Endothelial cell of umbilical vein (primary cell): ENCODE data around the gene LRRC30. TPM values are rescaled to one million over a fixed set of nuclear protein-coding genes. Genes with fewer than 3 reads are reported as not detected.

Experiments
- BruUV-seq: library from RNA; stranded (reverse); fragments of 400-500 nt; replicated peaks from 2 replicates; lab custom pipeline; 2021; lab: Mats Ljungman, UMichigan
- CTCF ChIA-PET: fragments of 300-600, 350-600 bp; sonication (Branson Sonifier 250); formaldehyde crosslinking; loops from one replicate; lab custom pipeline; 2021; ENCODE audit warnings: antibody characterized with exemption, inconsistent platforms; lab: Charles Lee
- POLR2A ChIA-PET: fragments of 300-600, 350-600 bp; sonication (Branson Sonifier 250); formaldehyde crosslinking; loops from one replicate; lab custom pipeline; 2021; ENCODE audit warnings: antibody characterized with exemption, inconsistent platforms; lab: Charles Lee
- DNase-seq: peaks from one replicate; pipeline ENCODE4 v3.0.0-alpha.2; 2011; ENCODE audit warnings: low read depth, low spot score
- FAIRE-seq: peaks from 2 replicates; lab custom pipeline; 2011; peaks lifted over from hg19 to GRCh38; lab: Jason Lieb, UNC
- H2AFZ ChIP-seq: 2 replicates; pipeline ENCODE4 v1.6.0; 2012; ENCODE audit warnings: low read depth, low read length, control low read depth, inconsistent platforms
- H3K27ac ChIP-seq: 2 replicates; pipeline ENCODE4 v1.5.1; 2011; ENCODE audit warnings: low read depth, mild to moderate bottlenecking, control low read depth, low read length, moderate library complexity; ENCODE audit not compliant: insufficient read depth
- H3K27me3 ChIP-seq, 2 experiments: 2 replicates each; pipeline versions ENCODE4 v1.6.0 to v1.6.1; 2011; ENCODE audit warnings: low read length in 2 of 2, mixed read lengths in 1 of 2; ENCODE audit not compliant: control insufficient read depth in 2 of 2, insufficient read depth in 2 of 2
- H3K36me3 ChIP-seq, 2 experiments: 2 replicates in 1 of 2; 3 replicates in 1 of 2; pipeline ENCODE4 v1.5.1; 2011; ENCODE audit warnings: low read length in 2 of 2, mild to moderate bottlenecking in 1 of 2, moderate library complexity in 1 of 2; ENCODE audit not compliant: control insufficient read depth in 2 of 2, insufficient read depth in 2 of 2; ENCODE audit errors: extremely low read depth in 1 of 2
- H3K4me1 ChIP-seq: 3 replicates; pipeline ENCODE4 v1.5.1; 2011; ENCODE audit warnings: mild to moderate bottlenecking, low read length; ENCODE audit not compliant: control insufficient read depth, insufficient read depth; ENCODE audit errors: extremely low read depth
- H3K4me2 ChIP-seq: 2 replicates; pipeline ENCODE4 v1.6.1; 2011; ENCODE audit warnings: low read length, control low read depth, mixed read lengths; ENCODE audit not compliant: insufficient read depth
- H3K4me3 ChIP-seq, 3 experiments: fragments of 200-600 bp in 1 of 3; sonication (generic), shearing (Covaris generic) in 1 of 3; replicated peaks in 1 of 3; 2 replicates each; pipeline ENCODE4 v1.5.1; 2011 to 2016; ENCODE audit warnings: control low read depth in 3 of 3, low read length in 3 of 3, mild to moderate bottlenecking in 2 of 3, inconsistent platforms in 1 of 3, low read depth in 1 of 3, moderate library complexity in 1 of 3; ENCODE audit not compliant: insufficient read depth in 1 of 3
- H3K79me2 ChIP-seq: 2 replicates; pipeline ENCODE4 v1.6.0; 2012; ENCODE audit warnings: low read length, inconsistent platforms; ENCODE audit not compliant: control insufficient read depth, insufficient read depth
- H3K9ac ChIP-seq: replicated peaks from 2 replicates; pipeline ENCODE3; 2011; ENCODE audit warnings: low read length, control low read depth; ENCODE audit not compliant: insufficient read depth; ENCODE audit errors: extremely low read depth
- H3K9me1 ChIP-seq: replicated peaks from 3 replicates; pipeline ENCODE4 v1.6.0; 2011; ENCODE audit warnings: mild to moderate bottlenecking, low read length; ENCODE audit not compliant: control insufficient read depth, insufficient read depth; ENCODE audit errors: extremely low read depth
- H3K9me3 ChIP-seq: replicated peaks from 2 replicates; pipeline ENCODE4 v1.5.1; 2012; ENCODE audit warnings: low read length, inconsistent platforms; ENCODE audit not compliant: control insufficient read depth, insufficient read depth
- H4K20me1 ChIP-seq: replicated peaks from 2 replicates; pipeline ENCODE3; 2011; ENCODE audit warnings: mild to moderate bottlenecking, low read length; ENCODE audit not compliant: control insufficient read depth, insufficient read depth; ENCODE audit errors: extremely low read depth
- CTCF ChIP-seq, 2 donors: IDR thresholded peaks; 1 replicate in 1 of 2; 2 replicates in 1 of 2; pipeline ENCODE4 v1.5.1; 2011; ENCODE audit warnings: low read length in 2 of 2, mild to moderate bottlenecking in 2 of 2, moderate library complexity in 2 of 2, control low read depth in 1 of 2, inconsistent platforms in 1 of 2, low read depth in 1 of 2; ENCODE audit not compliant: insufficient read depth in 1 of 2; ENCODE audit errors: extremely low read depth in 1 of 2
- EZH2 ChIP-seq: IDR thresholded peaks from 2 replicates; pipeline ENCODE4 v1.6.1; 2012; ENCODE audit warnings: borderline replicate concordance, low read depth, mild to moderate bottlenecking, moderate library complexity, low read length, inconsistent platforms; ENCODE audit not compliant: severe bottlenecking
- FOS ChIP-seq: IDR thresholded peaks from 2 replicates; pipeline ENCODE4 v1.6.1; 2011; ENCODE audit warnings: mild to moderate bottlenecking, low read length, moderate library complexity, borderline replicate concordance; ENCODE audit not compliant: insufficient read depth
- GATA2 ChIP-seq: IDR thresholded peaks from 2 replicates; pipeline ENCODE4 v1.7.0; 2011; ENCODE audit warnings: low read depth, mild to moderate bottlenecking, moderate library complexity, mixed read lengths, low read length; ENCODE audit not compliant: insufficient read length, insufficient read depth
- JUN ChIP-seq: IDR thresholded peaks from 2 replicates; pipeline ENCODE4 v1.6.1; 2011; ENCODE audit warnings: borderline replicate concordance, low read depth; ENCODE audit not compliant: insufficient read length, insufficient read depth
- MYC ChIP-seq: IDR thresholded peaks from one replicate; pipeline ENCODE4 v1.6.1; 2011; ENCODE audit warnings: mild to moderate bottlenecking, low read depth, low read length
- POLR2A ChIP-seq: IDR thresholded peaks from 2 replicates; pipeline ENCODE4 v1.6.1; 2012; ENCODE audit warnings: low read depth, mild to moderate bottlenecking, control low read depth, low read length
- POLR2AphosphoS5 ChIP-seq: IDR thresholded peaks from 2 replicates; pipeline ENCODE4 v1.6.1; 2012; ENCODE audit warnings: low read depth, mild to moderate bottlenecking, control low read depth, low read length, moderate library complexity; ENCODE audit not compliant: insufficient read depth
- dilution Hi-C: fragments of 300-500 bp; cut with MboI; formaldehyde crosslinking; loops from one replicate; pipeline ENCODE4 v1.15.0; 2019; ENCODE audit warnings: low sequenced_read_pairs; ENCODE audit not compliant: extremely low pct_ligation_motif_present
- intact Hi-C: fragments of 100-400 bp; cut with micrococcal nuclease; formaldehyde crosslinking; loops from one replicate; pipeline ENCODE4 v1.10.0; 2022
- polyA plus RNA-seq, 4 experiments: library from polyadenylated mRNA; depleted of rRNA in 3 of 4; stranded (reverse) in 3 of 4; unstranded in 1 of 4; fragments of >200 nt; gene quantifications; 2 replicates each; pipeline versions ENCODE4 v1.2.1 to v1.2.3, GENCODE V29; 2011 to 2012; ENCODE audit warnings: missing spikeins in 1 of 4
- total RNA-seq: library from RNA; stranded (reverse); gene quantifications from 2 replicates; pipeline ENCODE4 v1.2.3, GENCODE V29; 2021
- TF ChIP-seq, protein P1 (sequence below): IDR thresholded peaks from 2 replicates; pipeline ENCODE4 v1.6.1; 2011; ENCODE audit not compliant: insufficient read depth, insufficient read length

The LRRC30 gene
- total and polyA plus RNA-seq, 2 donors (not counting 3 experiments of a cell fraction or from before 2014, with no cell fraction given) = not detected

- no peaks in the 10 kb centered on the region for H3K9me1 ChIP-seq
- H3K4me2 ChIP-seq = no peak overlapping the region
- TF ChIP-seq EZH2 (no peak), MYC (no peak), CTCF (IDR thresholded peaks at IDR 0.05; ENCODE audit: extremely low read depth in 1 of 2, insufficient read depth in 1 of 2, low read depth in 1 of 2, low read length in 2 of 2) (no peak), POLR2A (no peak), GATA2 (no peak), JUN (no peak), FOS (no peak), POLR2AphosphoS5 (no peak)
- TF ChIP-seq, protein P1, sequence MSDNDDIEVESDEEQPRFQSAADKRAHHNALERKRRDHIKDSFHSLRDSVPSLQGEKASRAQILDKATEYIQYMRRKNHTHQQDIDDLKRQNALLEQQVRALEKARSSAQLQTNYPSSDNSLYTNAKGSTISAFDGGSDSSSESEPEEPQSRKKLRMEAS = no peak
- H3K4me3 ChIP-seq = no peak overlapping the region
- no peaks in the 10 kb centered on the region for H3K4me1 ChIP-seq
- peaks cover 3% of the 10 kb centered on the region in 2 experiments for H3K27me3 ChIP-seq
- no peaks in the 10 kb centered on the region for H3K9me3 ChIP-seq
- H3K36me3 ChIP-seq = no peaks in the 10 kb centered on the region
- dilution Hi-C loops = no loop called here
- H2AFZ ChIP-seq = no peak overlapping the region
- no peaks in the 10 kb centered on the region for H4K20me1 ChIP-seq
- DNase-seq (no peak), FAIRE-seq (no peak)
- no peaks in the 10 kb centered on the region for H3K79me2 ChIP-seq
- ChIA-PET POLR2A (no interaction called here), CTCF (no interaction called here)
- no peak overlapping the region for H3K27ac ChIP-seq
- H3K9ac ChIP-seq = no peak overlapping the region
- intact Hi-C loops = no loop called here
- no TSS peak for BruUV-seq
Measured at GRCh38 chr18:7236072-7236471, 5.2 kb downstream of the LRRC30 start.
